NCI-H82 (cell line): ENCODE results near the gene MRPL53.

Experiments
- DNase-seq: peaks from one replicate; lab custom pipeline; 2025; lab: John Stamatoyannopoulos, UW

The MRPL53 gene

GRCh38 chr2:74472086-74472944 is at the start of gene MRPL53:
MRPL53 (minus strand) TSS chr2:74472680; CDS start chr2:74472660, 20 bp downstream.
- peak; percentile 97 for DNase-seq

- no peak for DNase-seq
Measured at GRCh38 chr2:74516650-74517049, 44.2 kb upstream of the MRPL53 start.

- peak; percentile 68 for DNase-seq
Measured at GRCh38 chr2:74515981-74516633, 43.6 kb upstream of the MRPL53 start.

GRCh38 chr2:74515271-74515980 is 42.9 kb upstream of the MRPL53 start:
- no peak for DNase-seq

GRCh38 chr2:74514368-74515270 is 42.1 kb upstream of the MRPL53 start, which contains the start of gene TLX2:
TLX2 (plus strand) TSS chr2:74514450; CDS start chr2:74514807, 357 bp downstream.
- no peak for DNase-seq

- peak; percentile 96 for DNase-seq
Measured at GRCh38 chr2:74513605-74514367, 41.3 kb upstream of the MRPL53 start.

- DNase-seq: peak; percentile 97
Measured at GRCh38 chr2:74512744-74513604, 40.5 kb upstream of the MRPL53 start.

- peak; percentile 79 for DNase-seq
Measured at GRCh38 chr2:74511104-74511989, 38.9 kb upstream of the MRPL53 start.

GRCh38 chr2:74510272-74510671 is 37.8 kb upstream of the MRPL53 start:
- no peak for DNase-seq

- peak; percentile 99 for DNase-seq
Measured at GRCh38 chr2:74507926-74508520, 35.5 kb upstream of the MRPL53 start.

GRCh38 chr2:74507145-74507925 is 34.9 kb upstream of the MRPL53 start, which contains the start of gene PCGF1:
PCGF1 (minus strand) TSS chr2:74507695; CDS start chr2:74507668, 27 bp downstream.
- DNase-seq: peak; percentile 100

- no peak for DNase-seq
Measured at GRCh38 chr2:74505448-74506246, 33.2 kb upstream of the MRPL53 start.

GRCh38 chr2:74504591-74504990 is 32.1 kb upstream of the MRPL53 start:
- DNase-seq: no peak

GRCh38 chr2:74503506-74504475 is 31.3 kb upstream of the MRPL53 start:
- no peak for DNase-seq
